Stimulated activated CD8-positive, alpha-beta memory T cell treated with anti-CD3 and anti-CD28 coated beads, Interleukin-4, amount 100 ng/mL, for 4 hours (primary cell): ENCODE data around the gene OCEL1.
"Not testable (repeated sequence)": the region's sequence is repeated elsewhere in the genome, so short reads cannot be mapped to it uniquely, and the experiment has no call there.

Source experiments
- DNase-seq, 2 donors: peaks; one replicate each; pipeline ENCODE4 v3.0.0-alpha.2; 2020; ENCODE audit warnings: low read depth in 2 of 2, low spot score in 1 of 2

The OCEL1 gene

DNA sequence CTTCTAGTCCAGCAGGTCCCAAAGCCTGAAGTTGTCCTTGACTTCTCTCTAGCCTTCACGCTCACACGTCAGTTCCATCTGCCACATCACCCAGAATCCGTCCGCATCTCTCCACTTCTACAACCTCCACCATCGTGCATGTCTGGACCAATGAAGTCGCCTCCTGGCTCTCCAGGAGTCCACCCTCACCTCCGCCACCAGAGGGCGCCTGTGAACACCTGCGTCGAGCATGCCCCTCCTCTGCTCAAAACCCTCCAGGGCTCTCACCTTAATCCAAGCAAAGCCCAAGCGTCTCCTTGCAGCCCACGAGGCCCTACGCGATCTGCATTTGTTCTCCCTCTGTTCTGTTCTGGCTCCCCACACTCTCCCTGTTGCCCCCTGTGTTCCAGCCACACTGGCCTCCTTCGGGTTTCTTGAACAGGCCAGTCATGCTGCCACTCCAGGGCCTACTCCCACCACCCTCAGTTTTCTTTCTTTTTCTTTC, 34.9 kb downstream of the OCEL1 start:
- peak; percentile 74 to 85 for DNase-seq

DNA sequence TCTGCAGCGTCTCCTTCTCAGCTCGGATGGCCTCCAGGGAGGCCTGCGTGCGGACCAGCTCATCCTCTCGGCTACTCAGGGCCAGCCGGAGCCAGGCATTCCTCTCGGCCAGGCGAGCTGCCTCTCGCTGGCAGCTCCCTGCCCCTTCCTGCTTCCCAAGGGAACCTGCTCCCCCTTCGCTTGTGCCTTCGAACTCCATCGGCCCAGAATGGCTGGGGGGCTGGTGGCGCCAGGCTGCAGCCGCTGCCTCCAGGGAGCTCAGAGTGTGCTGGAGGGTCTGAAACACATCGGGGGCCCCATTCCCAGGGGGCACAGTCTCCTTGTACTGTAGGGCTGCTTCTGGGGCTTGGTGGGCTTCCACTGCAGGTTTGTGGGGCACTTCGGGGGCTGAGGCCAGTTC, 36.5 kb downstream of the OCEL1 start:
- DNase-seq: no peak

GRCh38 chr19:17263712-17264640, 38.0 kb downstream of the OCEL1 start:
- no peak for DNase-seq

- no peak for DNase-seq
Measured at GRCh38 chr19:17264641-17264979, 38.6 kb downstream of the OCEL1 start, which contains the start of gene USHBP1. Gene USHBP1, minus strand, starts transcription at chr19:17264745. Its CDS starts 446 bp downstream, at chr19:17264299.

- no peak for DNase-seq
Measured at GRCh38 chr19:17266026-17266425, 40.0 kb downstream of the OCEL1 start.

DNA sequence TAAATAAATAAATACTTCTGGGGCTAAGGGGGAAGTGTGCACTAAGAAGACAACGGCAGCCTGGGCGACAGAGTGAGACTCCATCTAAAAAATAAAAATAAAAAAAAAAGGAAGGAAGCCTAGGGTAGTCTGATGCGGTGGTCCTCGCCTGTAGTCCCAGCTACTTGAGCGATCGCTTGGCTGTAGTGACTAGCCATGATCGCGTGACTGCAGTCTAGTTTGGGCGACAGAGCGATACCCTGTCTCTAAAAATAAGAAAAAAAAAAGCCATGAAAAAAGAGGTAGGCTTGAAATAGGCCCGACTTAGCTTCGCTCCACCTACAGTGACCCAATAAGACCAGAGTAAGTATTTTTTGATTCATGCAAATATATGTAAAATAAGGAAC, 40.6 kb downstream of the OCEL1 start:
- no peak for DNase-seq

GRCh38 chr19:17266975-17267788, 41.2 kb downstream of the OCEL1 start, which contains the start of gene BABAM1:
Gene BABAM1, plus strand, starts transcription at chr19:17267443. Its CDS starts 1,364 bp downstream, at chr19:17268807.
- peak; percentile 77 to 89 for DNase-seq

GRCh38 chr19:17268754-17269153, 42.7 kb downstream of the OCEL1 start:
- DNase-seq: no peak

DNA sequence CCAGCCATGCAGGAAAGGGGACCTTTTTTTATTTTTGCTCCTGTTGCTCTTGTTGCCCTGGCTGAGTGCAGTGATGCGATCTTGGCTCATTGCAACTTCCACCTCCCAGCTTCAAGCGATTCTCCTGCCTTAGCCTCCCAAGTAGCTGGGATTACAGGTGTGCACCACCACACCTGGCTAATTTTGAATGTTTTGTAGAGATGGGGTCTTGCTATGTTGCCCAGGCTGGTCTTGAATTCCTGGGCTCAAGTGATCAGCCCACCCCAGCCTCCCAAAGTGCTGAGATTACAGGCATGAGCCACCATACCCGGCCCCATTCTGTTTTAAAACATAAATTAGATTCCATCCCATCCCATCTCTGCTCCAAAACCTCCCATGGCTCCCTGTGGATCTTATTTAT, 48.9 kb downstream of the OCEL1 start:
- not testable (repeated sequence) for DNase-seq

- no peak for DNase-seq
Measured at GRCh38 chr19:17275441-17276175, 49.6 kb downstream of the OCEL1 start.
